GM19452 (cell line): ENCODE data around the gene OOSP3.

Experiments
- ATAC-seq: cut with Tn5 transposase; IDR thresholded peaks from one replicate; pipeline ENCODE4 v1.9.1; 2021; ENCODE audit not compliant: unreplicated experiment

Gene OOSP3

GRCh38 chr11:59943997-59944714 is 65.6 kb downstream of the OOSP3 start:
- no peak for ATAC-seq

- no peak for ATAC-seq
Observed at GRCh38 chr11:59944720-59945119, 66.1 kb downstream of the OOSP3 start.
